IPS-11a (cell line): ENCODE results near the gene NHSL2.

Experiments
- H3K4me3 ChIP-seq: one replicate; pipeline ENCODE4 v1.5.1; 2013; ENCODE audit warnings: low read depth, low read length, control low read depth

Gene NHSL2

GRCh38 chrX:72102126-72102525 lies 191.5 kb downstream of the NHSL2 start:
- H3K4me3 ChIP-seq, result no peak overlapping the region

GRCh38 chrX:72102760-72103159 lies 192.1 kb downstream of the NHSL2 start:
- no peak overlapping the region for H3K4me3 ChIP-seq

GRCh38 chrX:72105436-72105835 lies 194.8 kb downstream of the NHSL2 start:
- H3K4me3 ChIP-seq, result no peak overlapping the region

GRCh38 chrX:72107320-72107719 lies 196.7 kb downstream of the NHSL2 start:
- no peak overlapping the region for H3K4me3 ChIP-seq

- no peak overlapping the region for H3K4me3 ChIP-seq
Measured at GRCh38 chrX:72107841-72108595, 197.4 kb downstream of the NHSL2 start.

- H3K4me3 ChIP-seq, result no peak overlapping the region
Measured at GRCh38 chrX:72108666-72109065, 198.0 kb downstream of the NHSL2 start.

GRCh38 chrX:72110051-72110875 lies 199.6 kb downstream of the NHSL2 start:
- no peak overlapping the region for H3K4me3 ChIP-seq

GRCh38 chrX:72110876-72111708 lies 200.4 kb downstream of the NHSL2 start:
- H3K4me3 ChIP-seq, result no peak overlapping the region

- H3K4me3 ChIP-seq, result no peak overlapping the region
Measured at GRCh38 chrX:72113461-72113860, 202.8 kb downstream of the NHSL2 start.

GRCh38 chrX:72114306-72114705 lies 203.7 kb downstream of the NHSL2 start:
- H3K4me3 ChIP-seq, result no peak overlapping the region

- no peak overlapping the region for H3K4me3 ChIP-seq
Measured at GRCh38 chrX:72114807-72115206, 204.2 kb downstream of the NHSL2 start.

GRCh38 chrX:72115380-72115779 lies 204.7 kb downstream of the NHSL2 start:
- no peak overlapping the region for H3K4me3 ChIP-seq

- H3K4me3 ChIP-seq, result no peak overlapping the region
Measured at GRCh38 chrX:72117636-72118210, 207.1 kb downstream of the NHSL2 start.

GRCh38 chrX:72120837-72121236 lies 210.2 kb downstream of the NHSL2 start:
- H3K4me3 ChIP-seq, result no peak overlapping the region

- no peak overlapping the region for H3K4me3 ChIP-seq
Measured at GRCh38 chrX:72121383-72121782, 210.7 kb downstream of the NHSL2 start.

- H3K4me3 ChIP-seq, result no peak overlapping the region
Measured at GRCh38 chrX:72122621-72123337, 212.1 kb downstream of the NHSL2 start.

GRCh38 chrX:72123471-72124185 lies 213.0 kb downstream of the NHSL2 start:
- no peak overlapping the region for H3K4me3 ChIP-seq

GRCh38 chrX:72124540-72125201 lies 214.0 kb downstream of the NHSL2 start:
- H3K4me3 ChIP-seq, result no peak overlapping the region
